Measurements from ENCODE around the gene FOLR1. TPM values are rescaled to one million over a fixed set of nuclear protein-coding genes. Genes with fewer than 3 reads are reported as not detected.
A peak's percentile ranks its signal among the peaks of the same experiment; 100 is the strongest.
"Not testable (repeated sequence)": the region's sequence is repeated elsewhere in the genome, so short reads cannot be mapped to it uniquely, and the experiment has no call there.

Gene FOLR1
- total RNA-seq, 2 experiments from 2014 or later: not detected

GRCh38 chr11:72169046-72169555 is 22.8 kb upstream of the FOLR1 start:
- intact Hi-C loops (cut with micrococcal nuclease); H3K4me1 Mint-ChIP-seq (ENCODE audit: low read depth); H3K27me3 Mint-ChIP-seq (ENCODE audit: low read depth); H3K9me3 Mint-ChIP-seq; DNase-seq; H3K36me3 Mint-ChIP-seq (ENCODE audit: low read depth); H3K4me3 Mint-ChIP-seq; H3K27ac Mint-ChIP-seq: not testable (repeated sequence)
- CTCF ChIA-PET: interaction anchor here (1.8 kb wide), 1 partner anchor 15 kb away, joined by 7 read pairs; no protein-coding TSS in a partner anchor

- H3K27ac Mint-ChIP-seq; H3K4me1 Mint-ChIP-seq (ENCODE audit: low read depth); H3K4me3 Mint-ChIP-seq; DNase-seq; intact Hi-C loops (cut with micrococcal nuclease); H3K9me3 Mint-ChIP-seq; H3K36me3 Mint-ChIP-seq (ENCODE audit: low read depth); H3K27me3 Mint-ChIP-seq (ENCODE audit: low read depth): not testable (repeated sequence)
- CTCF ChIA-PET: interaction anchor here (1.8 kb wide), 1 partner anchor 14 kb away, joined by 7 read pairs; no protein-coding TSS in a partner anchor
Measured at GRCh38 chr11:72169754-72170153, 22.2 kb upstream of the FOLR1 start.

DNA sequence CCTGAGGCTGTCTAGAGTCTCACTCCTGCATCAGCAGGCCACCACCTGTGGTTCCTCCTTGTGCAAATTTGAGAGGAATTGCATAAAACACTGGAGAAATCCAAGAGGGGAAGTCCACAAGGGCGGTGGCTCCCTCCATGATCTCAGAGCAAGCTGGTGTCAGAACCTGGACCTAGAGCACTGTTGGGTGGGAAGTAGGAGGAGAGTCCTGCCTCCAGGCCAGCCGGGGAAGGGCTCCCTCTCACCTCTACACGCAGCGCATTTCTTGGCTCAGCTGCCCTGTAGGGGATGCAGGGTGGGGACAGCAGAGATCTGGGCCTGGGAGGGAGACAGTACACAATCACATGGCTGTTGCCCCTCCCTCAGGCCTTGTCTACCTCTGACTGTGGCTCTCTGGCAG is 19.9 kb upstream of the FOLR1 start:
- H3K27me3 Mint-ChIP-seq (ENCODE audit: low read depth); intact Hi-C loops (cut with micrococcal nuclease); CTCF ChIA-PET; H3K9me3 Mint-ChIP-seq; DNase-seq; H3K36me3 Mint-ChIP-seq (ENCODE audit: low read depth); H3K4me3 Mint-ChIP-seq; H3K27ac Mint-ChIP-seq; H3K4me1 Mint-ChIP-seq (ENCODE audit: low read depth): not testable (repeated sequence)

GRCh38 chr11:72173291-72173690 is 18.6 kb upstream of the FOLR1 start:
- no peak for DNase-seq
- Mint-ChIP-seq H3K27me3 (ENCODE audit: low read depth) (no peaks in the 10 kb centered on the region), H3K4me3 (no peak overlapping the region), H3K36me3 (ENCODE audit: low read depth) (no peaks in the 10 kb centered on the region), H3K9me3 (no peaks in the 10 kb centered on the region), H3K4me1 (ENCODE audit: low read depth) (no peaks in the 10 kb centered on the region), H3K27ac (no peak overlapping the region)
- intact Hi-C loops (cut with micrococcal nuclease): no loop called here
- CTCF ChIA-PET: interaction anchor here (0.6 kb wide), 1 partner anchor 185 kb away, joined by 4 read pairs; no protein-coding TSS in a partner anchor

- Mint-ChIP-seq H3K27me3 (ENCODE audit: low read depth) (no peaks in the 10 kb centered on the region), H3K4me1 (ENCODE audit: low read depth) (no peaks in the 10 kb centered on the region), H3K27ac (no peak overlapping the region), H3K36me3 (ENCODE audit: low read depth) (no peaks in the 10 kb centered on the region), H3K9me3 (no peaks in the 10 kb centered on the region), H3K4me3 (no peak overlapping the region)
- DNase-seq: no peak
- intact Hi-C loops (cut with micrococcal nuclease): no loop called here
- CTCF ChIA-PET: interaction anchor here (0.5 to 1.5 kb wide), 4 partner anchors 9 to 893 kb away, joined by 3 to 6 read pairs (median 4); no protein-coding TSS in a partner anchor
Measured at GRCh38 chr11:72174302-72175070, 17.5 kb upstream of the FOLR1 start.

- intact Hi-C loops (cut with micrococcal nuclease): no loop called here
- H3K9me3 Mint-ChIP-seq: no peaks in the 10 kb centered on the region
- H3K4me3 Mint-ChIP-seq: no peak overlapping the region
- no peaks in the 10 kb centered on the region for H3K36me3 Mint-ChIP-seq (ENCODE audit: low read depth)
- CTCF ChIA-PET: no interaction called here
- H3K4me1 Mint-ChIP-seq (ENCODE audit: low read depth): peaks cover 7% of the 10 kb centered on the region
- DNase-seq: no peak
- H3K27ac Mint-ChIP-seq: no peak overlapping the region
- no peaks in the 10 kb centered on the region for H3K27me3 Mint-ChIP-seq (ENCODE audit: low read depth)
Measured at GRCh38 chr11:72177656-72178055, 14.3 kb upstream of the FOLR1 start.

GRCh38 chr11:72179049-72179803 is 12.7 kb upstream of the FOLR1 start:
- Mint-ChIP-seq H3K9me3 (no peaks in the 10 kb centered on the region), H3K4me1 (ENCODE audit: low read depth) (peaks cover 7% of the 10 kb centered on the region), H3K27me3 (ENCODE audit: low read depth) (no peaks in the 10 kb centered on the region), H3K36me3 (ENCODE audit: low read depth) (no peaks in the 10 kb centered on the region), H3K4me3 (no peak overlapping the region), H3K27ac (no peak overlapping the region)
- no peak for DNase-seq
- CTCF ChIA-PET: interaction anchor here (0.6 kb wide), 1 partner anchor 35 kb away, joined by 4 read pairs; no protein-coding TSS in a partner anchor
- intact Hi-C loops (cut with micrococcal nuclease): no loop called here

GRCh38 chr11:72179804-72180396 is 12.0 kb upstream of the FOLR1 start:
- DNase-seq: no peak
- Mint-ChIP-seq H3K9me3 (no peaks in the 10 kb centered on the region), H3K4me3 (no peak overlapping the region), H3K27ac (no peak overlapping the region), H3K4me1 (ENCODE audit: low read depth) (peaks cover 7% of the 10 kb centered on the region), H3K27me3 (ENCODE audit: low read depth) (no peaks in the 10 kb centered on the region), H3K36me3 (ENCODE audit: low read depth) (no peaks in the 10 kb centered on the region)
- CTCF ChIA-PET: no interaction called here
- intact Hi-C loops (cut with micrococcal nuclease): no loop called here

GRCh38 chr11:72180892-72181552 is 10.9 kb upstream of the FOLR1 start:
- intact Hi-C loops (cut with micrococcal nuclease): loop anchor here (1.0 kb wide), 1 partner anchor 38 kb away; no protein-coding TSS in a partner anchor
- H3K27ac Mint-ChIP-seq; H3K4me1 Mint-ChIP-seq (ENCODE audit: low read depth); H3K36me3 Mint-ChIP-seq (ENCODE audit: low read depth); H3K27me3 Mint-ChIP-seq (ENCODE audit: low read depth); H3K9me3 Mint-ChIP-seq; DNase-seq; H3K4me3 Mint-ChIP-seq: not testable (repeated sequence)
- CTCF ChIA-PET: interaction anchor here (1.1 kb wide), 1 partner anchor 37 kb away, joined by 3 read pairs; no protein-coding TSS in a partner anchor

- H3K36me3 Mint-ChIP-seq (ENCODE audit: low read depth); H3K9me3 Mint-ChIP-seq: not testable (repeated sequence)
- CTCF ChIA-PET: interaction anchor here (1.1 kb wide), 1 partner anchor 38 kb away, joined by 3 read pairs; no protein-coding TSS in a partner anchor
Measured at GRCh38 chr11:72181553-72181958, 10.4 kb upstream of the FOLR1 start.

GRCh38 chr11:72188267-72188666 is 3.7 kb upstream of the FOLR1 start:
- CTCF ChIA-PET: no interaction called here
- H3K27me3 Mint-ChIP-seq (ENCODE audit: low read depth): no peaks in the 10 kb centered on the region
- no peak overlapping the region for H3K27ac Mint-ChIP-seq
- DNase-seq: no peak
- no peak overlapping the region for H3K4me3 Mint-ChIP-seq
- no peaks in the 10 kb centered on the region for H3K9me3 Mint-ChIP-seq
- no peaks in the 10 kb centered on the region for H3K4me1 Mint-ChIP-seq (ENCODE audit: low read depth)
- intact Hi-C loops (cut with micrococcal nuclease): no loop called here
- H3K36me3 Mint-ChIP-seq (ENCODE audit: low read depth): no peaks in the 10 kb centered on the region

More at GRCh38 chr11:72181553-72181958, 10.4 kb upstream of the FOLR1 start:
- intact Hi-C loops (cut with micrococcal nuclease): loop anchor here (1.0 kb wide), 1 partner anchor 38 kb away; no protein-coding TSS in a partner anchor
- H3K27me3 Mint-ChIP-seq (ENCODE audit: low read depth); H3K27ac Mint-ChIP-seq; H3K4me1 Mint-ChIP-seq (ENCODE audit: low read depth); H3K4me3 Mint-ChIP-seq: not testable (repeated sequence)
- DNase-seq: peak; percentile 11
